OCI-LY1 (cell line): Measurements from ENCODE around the gene ALPI.

Experiments
- EZH2 ChIP-seq: fragments of 200-600 bp; sonication (generic), shearing (Covaris generic); IDR thresholded peaks from 2 replicates; pipeline ENCODE4 v1.8.0; 2017; ENCODE audit warnings: borderline replicate concordance, mixed run types, mild to moderate bottlenecking, antibody characterized with exemption, low read length, moderate library complexity, mixed read lengths
- TF ChIP-seq, protein P1 (sequence below): fragments of 200-600 bp; sonication (generic), shearing (Covaris generic); IDR thresholded peaks from 2 replicates; pipeline ENCODE4 v1.5.1; 2017; ENCODE audit warnings: mild to moderate bottlenecking, antibody characterized with exemption, low read length, moderate library complexity, mixed read lengths

DNA sequence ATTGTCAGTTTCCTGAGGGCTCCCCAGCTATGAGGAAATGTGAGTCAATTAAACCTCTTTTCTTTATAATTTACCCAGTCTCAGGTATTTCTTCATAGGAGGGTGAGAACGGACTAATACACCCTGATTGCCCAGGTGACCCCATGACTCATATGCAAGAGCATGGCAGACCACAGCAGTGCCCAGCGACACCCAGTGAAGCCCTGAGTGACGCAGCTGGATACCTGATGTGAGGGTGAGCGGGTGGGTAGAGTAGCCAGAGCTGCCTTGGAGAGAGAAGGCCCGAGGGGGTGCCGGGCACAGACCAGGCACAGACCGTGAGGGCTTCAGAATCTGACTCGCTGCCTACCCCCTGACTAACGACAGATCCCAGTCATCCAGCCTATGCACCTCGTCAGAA is 33.9 kb upstream of the ALPI start:
- TF ChIP-seq, protein P1, sequence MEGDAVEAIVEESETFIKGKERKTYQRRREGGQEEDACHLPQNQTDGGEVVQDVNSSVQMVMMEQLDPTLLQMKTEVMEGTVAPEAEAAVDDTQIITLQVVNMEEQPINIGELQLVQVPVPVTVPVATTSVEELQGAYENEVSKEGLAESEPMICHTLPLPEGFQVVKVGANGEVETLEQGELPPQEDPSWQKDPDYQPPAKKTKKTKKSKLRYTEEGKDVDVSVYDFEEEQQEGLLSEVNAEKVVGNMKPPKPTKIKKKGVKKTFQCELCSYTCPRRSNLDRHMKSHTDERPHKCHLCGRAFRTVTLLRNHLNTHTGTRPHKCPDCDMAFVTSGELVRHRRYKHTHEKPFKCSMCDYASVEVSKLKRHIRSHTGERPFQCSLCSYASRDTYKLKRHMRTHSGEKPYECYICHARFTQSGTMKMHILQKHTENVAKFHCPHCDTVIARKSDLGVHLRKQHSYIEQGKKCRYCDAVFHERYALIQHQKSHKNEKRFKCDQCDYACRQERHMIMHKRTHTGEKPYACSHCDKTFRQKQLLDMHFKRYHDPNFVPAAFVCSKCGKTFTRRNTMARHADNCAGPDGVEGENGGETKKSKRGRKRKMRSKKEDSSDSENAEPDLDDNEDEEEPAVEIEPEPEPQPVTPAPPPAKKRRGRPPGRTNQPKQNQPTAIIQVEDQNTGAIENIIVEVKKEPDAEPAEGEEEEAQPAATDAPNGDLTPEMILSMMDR, result no peak
- no peak for TF ChIP-seq EZH2
